NB4 (cell line): ENCODE data around the gene OPCML.

Experiments
- CTCF ChIP-seq: IDR thresholded peaks from one replicate; pipeline ENCODE4 v1.5.1; 2012; ENCODE audit warnings: low read depth, low read length
- MYC ChIP-seq: IDR thresholded peaks from 2 replicates; pipeline ENCODE4 v1.6.1; 2011; ENCODE audit warnings: low read depth, low read length
- POLR2A ChIP-seq: IDR thresholded peaks from 2 replicates; pipeline ENCODE4 v1.6.1; 2011; ENCODE audit warnings: mild to moderate bottlenecking; ENCODE audit not compliant: insufficient read length; ENCODE audit errors: extremely low read depth

- TF ChIP-seq CTCF = no peak
- TF ChIP-seq POLR2A = no peak
- TF ChIP-seq MYC = no peak
Observed at GRCh38 chr11:132683602-132684001, 848.7 kb downstream of the OPCML start.
